ENCODE measurements around the gene TAF12.
"Not testable (repeated sequence)": the region's sequence is repeated elsewhere in the genome, so short reads cannot be mapped to it uniquely, and the experiment has no call there.

Gene TAF12

DNA sequence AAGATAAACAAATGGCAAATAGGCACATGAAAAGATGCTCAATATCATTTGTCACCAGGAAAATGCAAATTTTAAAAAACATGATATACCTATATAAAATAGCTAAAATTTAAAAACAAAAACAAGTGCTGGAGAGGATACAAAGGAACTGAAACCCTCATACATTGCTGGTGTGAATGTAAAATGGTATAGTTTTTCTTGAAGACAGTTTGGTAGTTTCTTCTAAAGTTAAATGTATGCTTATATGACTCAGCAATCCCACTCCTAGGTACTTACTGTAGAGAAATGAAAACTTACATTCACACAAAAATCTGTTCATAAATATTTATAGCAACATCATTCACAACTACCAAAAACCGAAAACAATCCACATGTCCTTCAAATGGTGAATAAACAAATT lies 11.2 kb downstream of the TAF12 start:
- no peak overlapping the region for H3K27ac ChIP-seq

DNA sequence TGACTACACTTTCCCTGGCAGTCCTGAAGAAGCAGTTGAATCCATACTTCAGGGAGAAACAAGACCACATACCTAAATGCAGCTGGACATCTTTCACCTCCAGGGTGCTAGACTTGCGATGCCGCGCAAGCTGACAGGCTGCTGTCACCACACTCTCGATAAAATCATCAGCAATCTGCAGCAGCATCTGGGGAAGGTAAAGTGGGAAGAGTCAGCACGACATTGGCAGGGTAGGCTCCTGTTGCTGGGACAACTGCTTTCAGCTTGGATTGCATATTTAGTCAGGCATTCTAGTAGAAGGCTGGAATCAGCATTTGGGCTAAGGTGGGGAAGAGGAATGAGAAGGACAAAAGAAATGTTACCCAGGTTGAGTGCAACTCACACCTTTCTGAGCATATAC lies 29.7 kb downstream of the TAF12 start:
- TF ChIP-seq POLR2AphosphoS5 (IDR thresholded peaks at IDR 0.05; ENCODE audit: borderline replicate concordance, low read depth, low read length): no peak
- TF ChIP-seq FOXP2 (optimal IDR thresholded peaks at IDR 0.05; ENCODE audit: control extremely low read depth, extremely low read length, insufficient read depth): no peak
- no peaks in the 10 kb centered on the region for H3K9me3 ChIP-seq (ENCODE audit: low read depth, low read length)
- no peak for DNase-seq (ENCODE audit: low read depth, low spot score)
- peaks cover 30% of the 10 kb centered on the region for H3K36me3 ChIP-seq (ENCODE audit: insufficient read depth, low read length)
- H3K4me3 ChIP-seq: no peak overlapping the region
- no peak overlapping the region for H3K9ac ChIP-seq (ENCODE audit: insufficient read length)
- H3K27ac ChIP-seq: no peak overlapping the region

More for the DNA sequence above, 11.2 kb downstream of the TAF12 start:
- H3K4me3 ChIP-seq: no peak overlapping the region
- no peak for DNase-seq (ENCODE audit: low read depth, low spot score)
- no peaks in the 10 kb centered on the region for H3K36me3 ChIP-seq (ENCODE audit: insufficient read depth, low read length)
- H3K9ac ChIP-seq (ENCODE audit: insufficient read length): no peak overlapping the region
- H3K9me3 ChIP-seq (ENCODE audit: low read depth, low read length): no peaks in the 10 kb centered on the region
- no peak for TF ChIP-seq EZH2 (IDR thresholded peaks at IDR 0.05)

DNA sequence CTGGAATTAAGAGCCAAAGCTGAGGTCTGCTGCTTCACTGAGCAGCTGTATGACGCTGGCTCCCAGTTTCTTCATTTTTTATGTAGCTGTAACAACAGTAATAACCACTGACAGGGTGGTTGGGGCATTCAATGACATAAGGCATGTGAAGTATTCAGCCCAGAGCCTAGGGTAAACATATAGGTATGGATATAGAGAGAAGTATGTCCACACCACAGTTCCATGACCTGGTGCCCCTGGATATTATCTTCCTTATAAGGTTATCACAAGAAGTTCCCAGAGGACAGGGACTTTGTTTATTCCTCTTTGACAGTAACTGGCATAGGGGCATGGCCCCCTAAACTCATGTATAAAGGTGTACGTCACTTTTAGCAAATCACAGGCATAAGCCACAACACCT lies 36.1 kb downstream of the TAF12 start:
- DNase-seq (ENCODE audit: low read depth, low spot score): no peak
- no peak overlapping the region for H3K4me3 ChIP-seq
- TF ChIP-seq EZH2 (IDR thresholded peaks at IDR 0.05) (no peak), FOXP2 (optimal IDR thresholded peaks at IDR 0.05; ENCODE audit: control extremely low read depth, extremely low read length, insufficient read depth) (no peak), POLR2AphosphoS5 (IDR thresholded peaks at IDR 0.05; ENCODE audit: borderline replicate concordance, low read depth, low read length) (no peak)
- H3K9ac ChIP-seq (ENCODE audit: insufficient read length): no peak overlapping the region
- H3K27ac ChIP-seq: no peak overlapping the region
- no peaks in the 10 kb centered on the region for H3K9me3 ChIP-seq (ENCODE audit: low read depth, low read length)
- peaks cover 45% of the 10 kb centered on the region for H3K36me3 ChIP-seq (ENCODE audit: insufficient read depth, low read length)

DNA sequence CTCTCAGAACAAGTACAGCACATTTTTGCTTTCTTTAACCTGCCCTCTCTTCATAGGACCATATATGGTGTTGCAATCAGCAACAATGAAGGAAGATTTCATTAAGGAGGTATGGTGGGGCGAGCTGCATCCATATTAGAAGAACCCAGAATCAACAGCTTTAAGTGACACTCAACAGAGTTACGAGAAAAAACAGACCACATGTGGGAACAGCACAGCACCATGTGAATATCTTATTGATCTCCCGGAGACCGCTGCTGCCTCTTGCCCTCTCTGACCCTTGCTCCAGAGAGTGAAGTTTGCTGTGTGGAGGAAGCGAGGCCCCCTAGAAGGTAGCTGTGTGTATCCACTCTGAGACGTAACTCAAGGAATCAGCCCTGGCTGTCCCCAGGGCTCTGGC lies 37.9 kb downstream of the TAF12 start:
- Histone ChIP-seq H3K9me3 (ENCODE audit: low read depth, low read length) (no peaks in the 10 kb centered on the region), H3K4me3 (no peak overlapping the region), H3K36me3 (ENCODE audit: insufficient read depth, low read length) (peaks cover 37% of the 10 kb centered on the region), H3K27ac (no peak overlapping the region), H3K9ac (ENCODE audit: insufficient read length) (no peak overlapping the region)
- TF ChIP-seq FOXP2 (optimal IDR thresholded peaks at IDR 0.05; ENCODE audit: control extremely low read depth, extremely low read length, insufficient read depth) (no peak), EZH2 (IDR thresholded peaks at IDR 0.05) (no peak), POLR2AphosphoS5 (IDR thresholded peaks at IDR 0.05; ENCODE audit: borderline replicate concordance, low read depth, low read length) (no peak)
- DNase-seq (ENCODE audit: low read depth, low spot score): no peak

DNA sequence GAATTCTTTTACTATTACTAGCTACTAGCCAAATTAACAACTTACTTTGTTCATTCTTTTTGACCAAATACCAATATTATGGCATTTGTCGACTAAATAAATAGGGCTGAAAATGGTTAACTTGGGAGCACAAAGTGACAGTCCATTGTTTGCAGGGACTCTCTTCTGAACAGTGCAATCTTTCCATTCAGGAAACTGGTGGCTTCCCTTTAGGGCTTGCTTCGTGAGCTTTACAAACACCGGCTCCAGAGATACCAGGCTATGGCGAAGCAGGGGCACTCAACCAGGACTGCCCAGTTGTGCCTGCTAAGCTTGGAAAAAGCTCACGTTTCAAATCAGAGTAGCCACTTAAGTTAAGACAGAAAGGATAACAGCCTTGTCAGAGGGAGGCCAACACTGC lies 38.5 kb downstream of the TAF12 start:
- H3K9me3 ChIP-seq (ENCODE audit: low read depth, low read length): no peaks in the 10 kb centered on the region
- H3K27ac ChIP-seq: no peak overlapping the region
- H3K4me3 ChIP-seq: no peak overlapping the region
- DNase-seq (ENCODE audit: low read depth, low spot score): no peak
- peaks cover 37% of the 10 kb centered on the region for H3K36me3 ChIP-seq (ENCODE audit: insufficient read depth, low read length)
- H3K9ac ChIP-seq (ENCODE audit: insufficient read length): no peak overlapping the region
- TF ChIP-seq FOXP2 (optimal IDR thresholded peaks at IDR 0.05; ENCODE audit: control extremely low read depth, extremely low read length, insufficient read depth) (no peak), POLR2AphosphoS5 (IDR thresholded peaks at IDR 0.05; ENCODE audit: borderline replicate concordance, low read depth, low read length) (no peak), EZH2 (IDR thresholded peaks at IDR 0.05) (no peak)

DNA sequence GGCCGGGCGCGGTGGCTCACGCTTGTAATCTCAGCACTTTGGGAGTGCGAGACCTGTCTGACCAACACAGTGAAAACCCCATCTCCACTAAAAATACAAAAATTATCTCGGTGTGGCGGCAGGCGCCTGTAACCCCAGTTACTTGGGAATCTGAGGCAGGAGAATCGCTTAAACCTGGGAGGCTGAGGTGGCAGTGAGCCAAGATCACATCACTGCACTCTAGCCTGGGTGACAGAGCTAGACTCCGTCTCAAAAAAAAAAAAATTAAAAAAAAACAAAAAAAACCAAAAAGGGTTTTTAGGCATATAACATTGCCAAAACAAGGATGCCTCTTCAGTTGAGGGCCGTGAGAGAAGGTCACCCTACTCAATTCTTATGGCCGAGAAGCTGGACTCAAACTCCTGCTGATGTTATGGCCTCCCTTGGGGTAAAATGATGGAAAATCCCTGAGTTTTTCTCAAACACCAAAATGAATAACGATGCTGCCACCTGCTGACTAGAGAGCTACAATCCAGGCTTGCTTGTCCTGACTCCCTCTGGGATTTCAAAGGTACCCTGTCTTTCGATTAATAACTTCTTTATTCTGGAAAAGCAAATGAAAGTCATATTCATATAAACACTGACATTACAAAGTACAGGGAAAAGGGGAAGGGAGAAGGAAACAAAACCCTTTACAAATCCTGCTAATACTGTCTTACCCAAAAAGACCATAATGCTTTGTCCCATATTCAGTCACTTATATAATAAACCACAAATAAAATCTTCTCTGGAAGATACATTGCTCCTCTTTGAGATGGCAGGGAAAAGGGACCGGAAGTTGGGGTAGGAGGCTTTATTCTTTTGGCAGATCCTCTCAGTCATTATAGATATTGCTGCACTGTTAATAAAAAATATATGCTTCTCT lies 40.1 kb downstream of the TAF12 start:
- peak; percentile 53 for DNase-seq (ENCODE audit: low read depth, low spot score)
- TF ChIP-seq FOXP2 (optimal IDR thresholded peaks at IDR 0.05; ENCODE audit: control extremely low read depth, extremely low read length, insufficient read depth): no peak
- H3K36me3 ChIP-seq (ENCODE audit: insufficient read depth, low read length): peaks cover 37% of the 10 kb centered on the region
- H3K9me3 ChIP-seq (ENCODE audit: low read depth, low read length): no peaks in the 10 kb centered on the region
- no peak overlapping the region for H3K4me3 ChIP-seq
- no peak overlapping the region for H3K9ac ChIP-seq (ENCODE audit: insufficient read length)
- H3K27ac ChIP-seq: no peak overlapping the region

DNA sequence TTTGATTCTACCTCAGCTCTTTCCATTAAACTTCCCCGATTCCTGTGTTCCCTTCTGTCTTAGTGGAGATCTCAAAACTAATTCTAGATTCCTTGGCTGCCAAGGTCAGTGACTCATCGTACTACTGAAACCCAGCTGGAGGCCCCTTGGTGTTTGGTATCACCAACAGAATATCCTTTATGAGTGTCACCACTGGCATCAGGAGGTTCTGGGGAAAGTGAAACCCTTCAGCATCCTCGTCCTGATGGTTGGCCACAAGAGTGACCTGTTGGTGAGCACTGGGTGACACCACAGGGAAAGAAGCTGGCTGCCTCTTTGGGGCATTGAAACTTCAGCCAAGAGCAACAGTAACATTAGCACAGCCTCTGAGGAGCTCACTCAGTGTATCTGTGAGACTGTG lies 41.2 kb downstream of the TAF12 start:
- no peak overlapping the region for H3K9ac ChIP-seq (ENCODE audit: insufficient read length)
- H3K27ac ChIP-seq: no peak overlapping the region
- no peaks in the 10 kb centered on the region for H3K9me3 ChIP-seq (ENCODE audit: low read depth, low read length)
- H3K36me3 ChIP-seq (ENCODE audit: insufficient read depth, low read length): peaks cover 32% of the 10 kb centered on the region
- TF ChIP-seq POLR2AphosphoS5 (IDR thresholded peaks at IDR 0.05; ENCODE audit: borderline replicate concordance, low read depth, low read length): no peak
- TF ChIP-seq EZH2 (IDR thresholded peaks at IDR 0.05): no peak
- no peak for TF ChIP-seq FOXP2 (optimal IDR thresholded peaks at IDR 0.05; ENCODE audit: control extremely low read depth, extremely low read length, insufficient read depth)
- DNase-seq (ENCODE audit: low read depth, low spot score): no peak
- H3K4me3 ChIP-seq: no peak overlapping the region

DNA sequence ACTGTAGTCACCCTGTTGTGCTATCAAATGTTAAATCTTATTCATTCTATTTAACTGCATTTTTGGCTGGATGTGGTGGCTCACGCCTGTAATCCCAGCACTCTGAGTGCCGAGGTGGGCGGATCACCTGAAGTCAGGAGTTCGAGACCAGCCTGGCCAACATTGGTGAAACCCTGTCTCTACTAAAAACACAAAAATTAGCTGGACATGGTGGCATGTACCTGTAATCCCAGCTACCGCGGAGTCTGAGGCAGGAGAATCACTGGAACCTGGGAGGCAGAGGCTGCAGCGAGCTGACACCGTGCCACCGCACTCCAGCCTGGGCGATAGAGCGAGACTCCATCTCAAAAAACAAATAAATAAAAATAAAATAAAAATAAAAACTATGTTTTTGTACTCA lies 46.6 kb downstream of the TAF12 start:
- not testable (repeated sequence) for H3K9ac ChIP-seq (ENCODE audit: insufficient read length); H3K4me3 ChIP-seq; H3K27ac ChIP-seq; DNase-seq (ENCODE audit: low read depth, low spot score); H3K36me3 ChIP-seq (ENCODE audit: insufficient read depth, low read length); H3K9me3 ChIP-seq (ENCODE audit: low read depth, low read length)

DNA sequence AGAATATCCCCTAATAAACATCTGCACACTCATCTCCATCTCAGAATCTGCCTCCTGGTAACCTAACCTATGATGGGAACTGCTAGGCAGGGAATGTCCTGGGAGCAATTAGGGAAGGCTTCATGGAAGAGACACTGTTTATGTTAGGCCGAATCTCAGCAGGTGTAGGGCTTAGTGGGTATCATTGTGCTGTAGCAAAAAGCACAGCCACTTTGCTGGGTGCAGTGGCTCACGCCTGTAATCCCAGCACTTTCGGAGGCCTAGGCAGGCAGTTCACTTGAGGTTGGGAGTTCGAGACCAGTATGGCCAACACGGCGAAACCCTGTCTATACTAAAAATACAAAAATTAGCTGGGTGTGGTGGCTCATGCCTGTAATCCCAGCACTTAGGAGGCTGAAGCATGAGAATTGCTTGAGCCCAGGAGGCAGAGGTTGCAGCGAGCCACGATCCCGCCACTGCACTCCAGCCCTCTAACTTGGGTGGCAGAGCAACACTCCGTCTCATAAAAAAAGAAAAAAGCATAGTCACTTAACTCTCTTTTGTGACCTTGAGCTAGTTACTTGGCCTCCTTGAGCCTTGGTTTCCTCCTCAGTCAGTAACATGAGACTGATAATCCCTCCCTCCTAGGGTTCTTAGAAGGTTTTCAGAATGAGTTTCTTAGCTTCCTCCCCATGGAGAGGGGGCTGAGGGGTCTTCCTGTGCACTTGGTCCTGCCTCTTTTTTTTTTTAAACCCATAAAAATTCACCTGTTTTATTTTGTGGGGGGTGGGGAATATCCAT lies 47.3 kb downstream of the TAF12 start:
- Histone ChIP-seq H3K4me3 (no peak overlapping the region), H3K27ac (no peak overlapping the region), H3K36me3 (ENCODE audit: insufficient read depth, low read length) (no peaks in the 10 kb centered on the region), H3K9me3 (ENCODE audit: low read depth, low read length) (no peaks in the 10 kb centered on the region), H3K9ac (ENCODE audit: insufficient read length) (no peak overlapping the region)
- DNase-seq (ENCODE audit: low read depth, low spot score): no peak
- TF ChIP-seq EZH2 (IDR thresholded peaks at IDR 0.05): no peak
- no peak for TF ChIP-seq POLR2AphosphoS5 (IDR thresholded peaks at IDR 0.05; ENCODE audit: borderline replicate concordance, low read depth, low read length)
- TF ChIP-seq FOXP2 (optimal IDR thresholded peaks at IDR 0.05; ENCODE audit: control extremely low read depth, extremely low read length, insufficient read depth): no peak

DNA sequence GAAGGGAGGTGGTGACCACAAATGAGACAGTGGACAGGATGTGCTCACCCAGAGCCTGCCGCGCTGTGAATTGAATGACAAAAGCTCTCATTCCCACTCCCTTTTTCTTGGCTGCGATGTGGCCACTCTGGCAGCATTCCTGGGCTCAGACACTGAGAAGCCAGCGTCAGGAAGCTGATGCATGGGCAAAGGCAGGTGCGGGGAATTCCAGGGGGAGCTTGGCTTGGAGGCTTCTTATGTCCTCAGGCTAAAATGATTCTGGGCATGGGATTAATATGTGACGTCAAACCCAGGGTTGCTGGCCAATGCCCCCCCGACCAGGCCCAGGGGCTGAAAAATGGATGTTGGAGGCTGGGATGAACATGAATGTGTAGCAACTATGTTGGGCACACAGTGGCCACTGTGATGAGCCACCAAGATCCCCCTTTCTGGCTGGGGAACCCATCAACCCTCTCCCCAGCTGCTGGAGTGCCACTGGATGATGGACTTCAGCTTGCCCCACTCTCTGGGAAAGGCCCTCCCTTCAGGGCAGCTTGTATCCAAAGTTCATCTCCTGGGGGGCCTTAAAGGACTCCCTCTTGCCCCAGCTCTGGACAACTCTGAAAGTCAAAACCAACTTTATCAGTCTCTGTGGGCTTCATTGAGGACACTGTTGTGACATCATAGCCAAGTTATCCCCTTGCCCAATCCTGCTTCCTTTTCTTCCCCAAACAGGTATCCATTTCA lies 48.0 kb downstream of the TAF12 start:
- H3K9ac ChIP-seq (ENCODE audit: insufficient read length); H3K27ac ChIP-seq; H3K36me3 ChIP-seq (ENCODE audit: insufficient read depth, low read length); H3K4me3 ChIP-seq; DNase-seq (ENCODE audit: low read depth, low spot score); H3K9me3 ChIP-seq (ENCODE audit: low read depth, low read length): not testable (repeated sequence)

DNA sequence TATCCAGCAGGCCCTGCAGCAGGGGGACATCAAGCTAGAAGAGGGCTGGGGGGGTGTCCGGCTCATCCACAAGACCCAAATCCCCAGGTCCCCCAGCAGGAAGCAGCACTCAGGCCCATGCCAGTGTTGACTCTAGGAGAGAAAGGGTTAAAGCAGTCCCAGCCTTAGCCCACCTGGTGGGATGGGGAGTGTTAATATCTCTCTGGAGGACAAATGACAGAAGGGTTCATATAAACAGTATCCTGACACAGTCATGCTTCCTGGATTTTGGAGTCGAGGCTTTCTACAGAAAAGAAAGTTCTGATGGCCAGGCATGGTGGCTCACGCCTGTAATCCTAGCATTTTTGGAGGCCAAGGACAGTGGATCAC lies 48.9 kb downstream of the TAF12 start:
- not testable (repeated sequence) for H3K4me3 ChIP-seq; H3K36me3 ChIP-seq (ENCODE audit: insufficient read depth, low read length); DNase-seq (ENCODE audit: low read depth, low spot score); H3K9me3 ChIP-seq (ENCODE audit: low read depth, low read length); H3K9ac ChIP-seq (ENCODE audit: insufficient read length); H3K27ac ChIP-seq

Data from SK-N-MC (cell line).